GM21717 (cell line): ENCODE data around the gene RASGRP3.

Source experiments
- ATAC-seq: cut with Tn5 transposase; IDR thresholded peaks from one replicate; pipeline ENCODE4 v1.9.1; 2021; ENCODE audit warnings: mild to moderate bottlenecking, moderate library complexity; ENCODE audit not compliant: unreplicated experiment

Gene RASGRP3

GRCh38 chr2:33491441-33492084 is 15.1 kb downstream of the RASGRP3 start:
- no peak for ATAC-seq

- ATAC-seq, result no peak
These were observed 16.1 kb downstream of the RASGRP3 start for GRCh38 chr2:33492399-33493134.

- ATAC-seq, result peak; percentile 51
These were observed 17.8 kb downstream of the RASGRP3 start for GRCh38 chr2:33494155-33494779.

DNA sequence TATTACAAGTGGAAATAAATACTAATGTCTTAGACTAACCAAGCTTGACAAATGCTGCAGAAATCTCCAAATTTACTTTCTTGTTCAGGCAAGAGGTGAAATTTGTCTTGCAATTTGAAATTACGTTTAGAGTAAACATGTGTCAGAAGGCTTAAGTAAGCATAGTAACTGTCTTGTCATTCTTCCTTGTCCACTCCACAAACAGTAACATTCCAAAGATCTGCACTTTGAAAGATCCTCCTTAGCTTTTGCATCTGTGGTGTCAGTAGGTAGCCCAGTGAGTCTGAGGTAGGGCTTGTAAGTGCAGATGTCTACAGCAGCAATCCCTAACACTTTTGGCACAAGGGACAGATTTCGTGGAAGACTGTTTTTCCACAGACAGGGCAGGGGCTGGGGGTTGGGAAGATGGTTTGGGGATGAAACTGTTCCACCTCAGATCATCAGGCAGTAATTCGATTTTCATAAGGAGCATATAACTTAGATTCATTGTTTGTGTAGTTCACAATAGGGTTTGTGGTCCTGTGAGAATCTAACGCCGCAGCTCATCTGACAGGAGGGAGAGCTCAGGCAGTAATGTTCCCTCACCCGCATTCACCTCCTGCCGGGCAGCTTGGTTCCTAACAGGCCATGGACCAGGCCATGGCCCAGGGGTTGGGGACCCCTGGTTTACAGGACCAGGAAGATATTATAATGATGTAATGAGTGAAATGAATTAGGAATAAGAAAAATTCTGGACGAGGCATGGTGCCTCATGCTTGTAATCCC is 18.6 kb downstream of the RASGRP3 start:
- no peak for ATAC-seq

DNA sequence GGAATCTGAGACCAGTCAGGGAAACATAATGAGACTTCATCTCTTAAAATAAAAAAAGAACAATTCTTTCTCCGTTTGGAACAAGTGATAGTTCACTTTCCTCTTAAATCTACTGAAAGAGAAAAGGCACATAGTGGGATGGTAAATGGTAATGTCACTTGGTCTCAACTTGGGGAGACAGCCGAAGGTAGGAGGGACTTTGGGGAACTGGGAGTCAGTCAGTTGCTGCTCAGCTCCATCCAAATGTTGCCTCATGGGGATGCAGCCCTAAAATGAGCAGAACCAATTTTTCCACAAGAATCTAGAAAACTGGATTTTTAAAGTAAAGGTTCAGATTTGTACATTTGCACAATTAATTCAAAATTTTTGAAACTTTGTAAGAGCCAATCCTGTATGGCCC is 19.2 kb downstream of the RASGRP3 start:
- ATAC-seq, result no peak

GRCh38 chr2:33496150-33496549 is 19.7 kb downstream of the RASGRP3 start:
- no peak for ATAC-seq

DNA sequence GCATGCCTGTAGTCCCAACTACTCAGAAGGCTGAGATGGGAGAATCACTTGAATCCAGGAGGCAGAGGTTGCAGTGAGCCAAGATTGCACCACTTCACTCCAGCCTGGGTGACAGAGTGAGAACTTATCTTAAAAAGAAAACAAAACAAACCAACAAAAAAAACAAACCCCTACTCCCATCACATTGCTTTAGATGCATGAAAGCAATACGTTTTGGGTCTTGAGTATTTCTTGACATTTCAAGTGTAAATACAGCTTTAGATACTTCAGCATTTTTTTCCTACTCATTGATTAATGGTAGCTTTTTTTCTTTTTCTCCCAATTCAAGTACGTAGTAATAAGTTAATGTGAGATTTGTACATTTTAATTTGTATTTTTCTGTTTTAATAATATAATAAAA is 20.3 kb downstream of the RASGRP3 start:
- no peak for ATAC-seq

- peak; percentile 38 for ATAC-seq
These were observed 20.8 kb downstream of the RASGRP3 start for GRCh38 chr2:33497221-33497650.

- ATAC-seq, result peak; percentile 30
These were observed 22.0 kb downstream of the RASGRP3 start for GRCh38 chr2:33498291-33498956.

- ATAC-seq, result no peak
These were observed 23.7 kb downstream of the RASGRP3 start for GRCh38 chr2:33500177-33500576.

GRCh38 chr2:33502025-33502424 is 25.6 kb downstream of the RASGRP3 start:
- no peak for ATAC-seq

- ATAC-seq, result no peak
These were observed 26.6 kb downstream of the RASGRP3 start for GRCh38 chr2:33503002-33503401.

DNA sequence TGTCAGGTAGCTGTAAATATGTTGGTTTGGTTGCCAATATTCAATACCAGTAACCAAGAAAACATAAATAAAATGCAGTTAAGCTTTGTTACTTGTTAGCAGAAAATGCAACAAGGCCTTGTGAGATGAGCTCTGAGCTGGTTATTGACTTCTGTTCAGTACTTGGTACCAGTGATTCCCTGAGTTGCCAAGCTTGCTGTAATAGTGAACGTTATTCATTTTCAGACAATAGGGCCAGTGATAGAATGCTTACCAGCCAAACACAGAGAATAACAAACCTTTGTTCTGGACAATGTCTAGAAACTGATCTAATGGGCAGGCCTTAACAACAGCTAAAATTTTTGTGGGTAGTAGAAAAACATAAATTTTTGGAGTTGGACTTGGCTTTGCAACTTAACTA is 29.5 kb downstream of the RASGRP3 start:
- no peak for ATAC-seq

- no peak for ATAC-seq
These were observed 33.6 kb downstream of the RASGRP3 start for GRCh38 chr2:33509908-33510585.

DNA sequence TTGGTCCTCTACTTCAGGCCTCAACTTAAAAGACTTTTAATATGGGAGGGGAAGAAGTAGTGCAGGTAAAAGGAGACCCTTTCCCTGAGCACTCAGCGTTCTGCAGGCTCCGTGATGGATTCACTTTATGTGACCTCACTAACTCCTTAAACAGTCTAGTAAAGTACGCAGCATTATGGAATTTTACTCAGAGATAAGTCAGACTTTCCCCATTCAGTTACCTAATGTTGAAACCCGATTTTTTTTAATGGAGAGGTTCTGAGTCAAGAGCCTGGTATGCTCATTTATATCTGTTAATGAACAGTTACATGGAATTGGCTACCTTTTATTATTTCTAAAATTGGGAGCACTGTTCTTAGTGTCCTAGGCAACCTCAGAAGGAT is 34.1 kb downstream of the RASGRP3 start:
- no peak for ATAC-seq

GRCh38 chr2:33511141-33511540 is 34.7 kb downstream of the RASGRP3 start:
- no peak for ATAC-seq

DNA sequence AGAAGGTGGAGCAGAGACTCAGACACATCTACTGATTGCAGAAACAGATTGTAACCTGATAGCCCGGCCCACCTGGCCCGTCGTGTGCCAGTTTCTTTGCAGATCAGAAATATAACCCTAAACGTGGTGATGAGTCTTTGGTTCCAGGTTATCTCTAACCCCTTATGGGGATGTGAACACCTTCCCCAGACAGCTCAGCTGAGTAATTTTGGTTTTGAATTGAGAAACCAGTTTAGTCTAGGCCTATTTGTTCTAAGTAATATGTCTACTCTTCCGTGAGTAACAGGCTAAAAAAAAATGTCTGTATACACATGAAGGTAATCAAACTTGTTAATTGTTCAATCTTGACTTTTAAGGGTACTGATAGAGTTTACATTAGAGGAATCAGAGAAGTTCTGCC is 35.7 kb downstream of the RASGRP3 start:
- ATAC-seq, result no peak

DNA sequence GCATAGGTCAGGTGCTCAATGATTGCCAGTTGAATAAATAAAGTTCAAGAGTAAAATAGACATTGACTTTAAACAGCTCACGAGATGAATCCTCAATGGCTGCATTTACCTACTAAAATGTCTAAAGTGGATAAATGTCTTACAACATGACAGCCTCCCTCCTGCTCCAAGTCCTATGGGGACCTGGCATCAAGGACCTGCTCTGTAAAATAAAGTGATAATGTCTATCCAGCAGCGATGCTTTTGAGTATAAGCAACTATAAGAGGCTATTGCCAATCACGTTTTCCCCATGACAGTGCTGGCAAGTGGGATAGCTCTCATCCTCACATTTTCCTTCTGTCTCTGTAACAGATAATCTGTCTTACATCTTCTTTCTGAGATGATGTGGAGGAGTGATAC is 37.0 kb downstream of the RASGRP3 start:
- no peak for ATAC-seq

DNA sequence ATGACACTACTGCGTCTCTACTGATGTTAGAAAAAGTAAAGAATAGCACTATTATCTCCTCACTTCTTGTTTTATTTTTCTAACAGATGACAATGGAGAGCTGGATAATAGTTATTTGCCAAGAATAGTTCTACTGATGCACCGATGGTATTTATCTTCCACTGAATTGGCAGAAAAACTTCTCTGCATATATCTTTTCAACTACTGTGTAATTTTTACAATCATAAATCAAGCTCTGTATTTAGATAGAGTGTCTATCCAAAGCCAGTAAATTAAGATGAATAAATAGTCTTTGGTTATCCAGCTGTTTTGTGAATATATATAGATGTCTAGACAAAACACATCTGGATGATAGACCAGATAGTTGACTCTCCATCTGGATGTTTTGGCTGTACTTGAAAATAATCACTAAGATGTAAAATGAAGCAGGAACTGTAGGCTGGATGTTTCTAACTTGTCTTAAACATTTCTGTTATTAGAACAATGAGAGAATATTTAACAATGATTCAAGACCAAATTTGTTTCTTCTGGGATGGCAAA is 40.1 kb downstream of the RASGRP3 start:
- no peak for ATAC-seq

- no peak for ATAC-seq
These were observed 41.8 kb downstream of the RASGRP3 start for GRCh38 chr2:33518200-33518599.
